AG09319 (cell line): ENCODE results near the gene SEC14L6.
"Not testable (repeated sequence)": the region's sequence is repeated elsewhere in the genome, so short reads cannot be mapped to it uniquely, and the experiment has no call there.

ENCODE experiments used
- DNase-seq: peaks from one replicate; pipeline ENCODE4 v3.0.0-alpha.2; 2010; ENCODE audit warnings: low read depth; ENCODE audit errors: extremely low read depth
- CTCF ChIP-seq: IDR thresholded peaks from 2 replicates; pipeline ENCODE4 v1.5.1; 2011; ENCODE audit warnings: low read depth, mild to moderate bottlenecking, inconsistent platforms, low read length, moderate library complexity

The SEC14L6 gene

GRCh38 chr22:30556388-30556787 lies 9.8 kb upstream of the SEC14L6 start:
- TF ChIP-seq CTCF: no peak
- DNase-seq: no peak

- DNase-seq: no peak
Observed at GRCh38 chr22:30555282-30556210, 9.0 kb upstream of the SEC14L6 start.

GRCh38 chr22:30553971-30554370 lies 7.4 kb upstream of the SEC14L6 start:
- DNase-seq: no peak
- TF ChIP-seq CTCF: no peak

More at GRCh38 chr22:30555282-30556210, 9.0 kb upstream of the SEC14L6 start:
- TF ChIP-seq CTCF: no peak

- TF ChIP-seq CTCF: no peak
- no peak for DNase-seq
Observed at GRCh38 chr22:30552719-30553118, 6.2 kb upstream of the SEC14L6 start.

- DNase-seq: not testable (repeated sequence)
Observed at GRCh38 chr22:30551813-30552212, 5.3 kb upstream of the SEC14L6 start.

GRCh38 chr22:30547188-30547587 lies 647 bp upstream of the SEC14L6 start:
- TF ChIP-seq CTCF: no peak

GRCh38 chr22:30542811-30543188 lies 3.7 kb downstream of the SEC14L6 start:
- DNase-seq: no peak
- TF ChIP-seq CTCF: no peak

More at GRCh38 chr22:30547188-30547587, 647 bp upstream of the SEC14L6 start:
- DNase-seq: no peak
